Cardiac fibroblast (primary cell): ENCODE results near the gene PIGT.
"Not testable (repeated sequence)": the region's sequence is repeated elsewhere in the genome, so short reads cannot be mapped to it uniquely, and the experiment has no call there.

Experiments
- DNase-seq, 2 donors: peaks; one replicate each; pipeline versions ENCODE4 v3.0.0 to v3.0.0-alpha.2; 2010; ENCODE audit warnings: low read depth in 2 of 2
- H3K4me3 ChIP-seq, 2 donors: replicated peaks in 1 of 2; 1 replicate in 1 of 2; 2 replicates in 1 of 2; pipeline ENCODE4 v1.5.1; 2011; ENCODE audit warnings: low read depth in 2 of 2, low read length in 2 of 2, mild to moderate bottlenecking in 2 of 2, moderate library complexity in 1 of 2
- TF ChIP-seq, protein P1 (sequence below): IDR thresholded peaks from one replicate; pipeline ENCODE4 v1.5.1; 2011; ENCODE audit warnings: low read depth, mild to moderate bottlenecking, low read length, inconsistent platforms

The PIGT gene

DNA sequence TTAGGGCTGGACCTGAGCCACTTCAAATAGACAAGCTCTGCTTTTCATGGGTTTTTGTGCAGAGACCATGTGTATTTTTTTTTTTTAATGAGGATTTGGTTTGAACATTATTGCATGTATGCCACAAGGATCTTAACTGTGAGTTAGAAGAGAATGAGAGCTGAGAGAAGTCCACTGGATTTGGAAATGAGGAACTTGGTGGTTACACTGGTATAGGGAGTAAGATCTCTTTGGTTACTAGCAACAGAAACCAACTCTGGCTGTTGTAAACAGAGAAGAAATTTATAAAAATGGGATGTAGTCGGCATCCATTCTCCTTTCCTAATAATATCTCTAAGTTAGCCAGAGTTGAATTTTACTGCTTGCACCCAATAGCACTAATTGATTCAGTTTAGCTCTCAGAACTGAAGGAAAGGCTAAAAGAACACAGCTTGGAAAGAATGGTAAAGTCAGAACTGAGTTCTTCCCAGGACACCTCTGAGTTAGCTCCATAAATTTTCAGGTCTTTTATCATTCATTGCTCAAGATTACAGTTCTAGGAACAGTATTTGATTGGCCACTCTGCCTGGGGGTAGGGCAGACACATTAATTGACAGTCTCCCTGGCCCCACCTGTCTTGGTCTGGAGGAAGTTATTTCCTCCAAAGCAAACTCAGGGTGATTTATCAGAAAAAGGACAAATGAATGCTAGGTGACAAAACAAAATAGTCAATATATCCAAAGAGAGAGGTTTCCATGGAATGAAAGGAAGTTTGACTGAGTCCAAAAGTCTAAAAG lies 49.7 kb downstream of the PIGT start:
- no peak for DNase-seq
- no peak overlapping the region for H3K4me3 ChIP-seq
- TF ChIP-seq, protein P1, sequence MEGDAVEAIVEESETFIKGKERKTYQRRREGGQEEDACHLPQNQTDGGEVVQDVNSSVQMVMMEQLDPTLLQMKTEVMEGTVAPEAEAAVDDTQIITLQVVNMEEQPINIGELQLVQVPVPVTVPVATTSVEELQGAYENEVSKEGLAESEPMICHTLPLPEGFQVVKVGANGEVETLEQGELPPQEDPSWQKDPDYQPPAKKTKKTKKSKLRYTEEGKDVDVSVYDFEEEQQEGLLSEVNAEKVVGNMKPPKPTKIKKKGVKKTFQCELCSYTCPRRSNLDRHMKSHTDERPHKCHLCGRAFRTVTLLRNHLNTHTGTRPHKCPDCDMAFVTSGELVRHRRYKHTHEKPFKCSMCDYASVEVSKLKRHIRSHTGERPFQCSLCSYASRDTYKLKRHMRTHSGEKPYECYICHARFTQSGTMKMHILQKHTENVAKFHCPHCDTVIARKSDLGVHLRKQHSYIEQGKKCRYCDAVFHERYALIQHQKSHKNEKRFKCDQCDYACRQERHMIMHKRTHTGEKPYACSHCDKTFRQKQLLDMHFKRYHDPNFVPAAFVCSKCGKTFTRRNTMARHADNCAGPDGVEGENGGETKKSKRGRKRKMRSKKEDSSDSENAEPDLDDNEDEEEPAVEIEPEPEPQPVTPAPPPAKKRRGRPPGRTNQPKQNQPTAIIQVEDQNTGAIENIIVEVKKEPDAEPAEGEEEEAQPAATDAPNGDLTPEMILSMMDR = no peak

DNA sequence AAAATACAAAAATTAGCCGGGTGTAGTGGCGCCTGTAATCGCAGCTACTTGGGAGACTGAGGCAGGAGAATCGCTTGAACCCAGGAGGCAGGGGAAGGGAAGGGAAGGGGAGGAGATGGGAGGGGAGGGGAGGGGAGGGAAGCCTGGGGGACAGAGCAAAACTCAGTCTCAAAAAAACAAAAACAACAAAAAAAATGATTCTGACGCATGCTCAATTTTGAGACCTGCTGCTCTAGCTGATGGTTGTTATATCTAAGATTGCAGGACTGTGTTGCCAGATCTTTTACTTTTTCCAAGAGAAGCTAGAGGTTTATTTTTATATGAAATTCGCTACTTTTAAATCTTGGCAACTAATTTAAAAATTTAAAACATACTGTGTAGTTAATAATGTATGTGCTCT lies 51.2 kb downstream of the PIGT start:
- DNase-seq = no peak

DNA sequence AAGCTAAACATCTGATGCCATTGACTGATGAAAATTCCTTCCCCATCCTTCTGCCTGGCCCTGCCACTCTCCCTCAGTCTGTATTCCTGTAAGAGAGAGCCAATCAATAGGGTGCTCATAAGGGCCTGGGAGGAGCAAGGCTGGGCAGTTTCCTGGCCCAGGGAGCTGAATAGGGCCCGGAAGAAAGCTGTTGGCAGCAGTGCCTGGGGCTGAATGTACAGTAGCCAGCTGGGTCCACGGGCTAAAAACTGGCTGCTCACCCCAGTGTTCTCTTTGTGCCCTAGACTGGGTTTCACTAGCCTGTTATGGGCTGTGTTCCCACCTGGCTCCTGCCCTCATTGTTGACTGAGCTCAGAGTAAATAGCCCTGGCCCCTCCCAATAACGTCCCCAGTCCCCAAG lies 51.9 kb downstream of the PIGT start:
- H3K4me3 ChIP-seq = no peak overlapping the region
- TF ChIP-seq, protein P1 = no peak
- DNase-seq = no peak

More for the DNA sequence above, 51.2 kb downstream of the PIGT start:
- H3K4me3 ChIP-seq = no peak overlapping the region
- TF ChIP-seq, protein P1 = no peak

DNA sequence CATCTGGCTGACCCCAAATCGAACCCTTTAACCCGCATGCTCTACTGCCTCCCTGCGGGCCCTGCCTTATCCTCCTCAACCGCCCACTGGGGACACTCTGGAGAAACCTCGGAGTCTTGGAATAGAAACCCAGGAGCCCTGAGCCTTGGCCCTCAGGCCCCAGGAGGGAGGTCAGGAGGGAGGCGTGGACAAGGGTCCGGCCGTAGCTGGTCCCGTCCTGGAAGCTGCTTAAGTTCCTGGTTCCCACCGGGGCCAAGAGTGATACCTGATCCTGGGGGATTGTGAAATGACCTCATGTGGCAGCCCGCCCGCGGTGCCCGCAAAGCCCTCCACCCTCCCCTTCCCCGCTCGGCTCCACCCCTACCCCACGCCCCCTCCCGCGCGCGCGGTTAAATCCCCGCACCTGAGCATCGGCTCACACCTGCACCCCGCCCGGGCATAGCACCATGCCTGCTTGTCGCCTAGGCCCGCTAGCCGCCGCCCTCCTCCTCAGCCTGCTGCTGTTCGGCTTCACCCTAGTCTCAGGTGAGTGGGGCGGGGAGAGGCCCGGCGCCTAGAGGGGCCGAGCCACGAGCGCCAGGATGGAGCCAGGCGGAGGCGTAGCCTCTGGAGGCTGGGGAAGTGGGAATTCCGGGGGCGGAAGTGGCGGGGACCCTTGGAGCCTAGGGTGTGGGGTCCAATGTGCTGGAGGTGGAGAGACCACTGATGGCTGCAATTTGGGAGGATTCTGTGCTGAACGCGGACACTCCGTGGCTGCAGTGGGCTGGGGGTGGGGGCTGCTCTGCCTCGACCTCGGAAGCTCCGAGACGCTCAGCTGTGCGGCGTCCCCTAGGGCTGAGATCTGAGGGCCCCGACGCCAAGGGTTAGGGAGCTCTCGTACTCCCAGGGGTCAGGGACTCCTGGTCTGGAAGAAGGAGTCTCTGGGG lies 53.7 kb downstream of the PIGT start, which contains the start of gene WFDC2:
WFDC2 (plus strand) TSS at position 418 of the 926 bp plus-strand sequence; CDS start at position 447, 29 bp downstream.
- DNase-seq = no peak
- H3K4me3 ChIP-seq = peak within 1 kb of the TSS; percentile 21 to 31
- TF ChIP-seq, protein P1 = no peak

DNA sequence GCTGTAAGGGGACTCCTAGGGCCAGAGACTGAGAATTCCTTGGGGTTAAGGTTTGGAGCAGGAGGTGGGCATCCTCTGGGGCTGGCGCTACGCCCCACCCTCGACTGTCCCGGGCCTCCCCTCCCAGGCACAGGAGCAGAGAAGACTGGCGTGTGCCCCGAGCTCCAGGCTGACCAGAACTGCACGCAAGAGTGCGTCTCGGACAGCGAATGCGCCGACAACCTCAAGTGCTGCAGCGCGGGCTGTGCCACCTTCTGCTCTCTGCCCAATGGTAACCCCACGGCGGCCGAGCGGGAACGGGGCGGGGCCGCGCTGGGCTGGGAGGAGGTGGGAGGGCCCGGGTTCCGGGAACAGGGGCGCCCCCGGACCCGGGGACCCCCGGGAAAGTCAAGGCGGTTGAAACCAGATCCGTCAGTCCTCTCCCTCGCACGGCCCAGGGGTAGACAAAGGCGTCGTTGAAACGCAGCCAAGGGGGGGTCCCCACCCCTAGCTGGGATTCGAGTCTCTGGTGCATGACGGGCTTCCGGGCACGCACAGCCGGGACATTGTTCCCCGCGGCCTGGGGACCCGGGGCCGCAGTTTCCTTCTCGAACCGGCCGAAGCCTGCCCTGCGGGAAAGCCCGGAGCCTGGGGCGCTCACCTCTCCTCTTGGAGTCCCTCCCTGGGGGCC lies 54.5 kb downstream of the PIGT start:
- peak overlapping the region; percentile 21 to 31 for H3K4me3 ChIP-seq
- TF ChIP-seq, protein P1 = no peak
- DNase-seq = peak in 1 of 2 donors; percentile 8

DNA sequence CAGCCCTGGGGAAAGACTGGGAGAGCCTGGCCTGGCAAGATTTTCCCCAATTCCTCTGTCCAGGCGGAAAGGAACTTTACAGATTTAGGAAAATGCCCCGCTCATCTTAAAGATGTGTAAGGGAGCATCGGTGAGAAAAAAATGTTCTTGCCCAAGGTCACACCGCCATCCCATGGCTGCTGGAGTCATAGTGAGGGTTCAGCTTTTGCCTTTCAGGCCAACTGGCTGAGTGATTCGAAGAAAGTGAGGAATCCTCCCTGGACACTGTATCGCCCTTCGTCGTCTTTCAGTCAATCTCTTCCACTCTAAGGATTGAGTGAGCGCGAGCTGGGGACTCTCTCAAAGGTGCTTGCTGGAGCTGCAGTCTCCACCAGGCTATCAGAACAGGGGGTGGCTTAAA lies 55.0 kb downstream of the PIGT start:
- peak in 1 of 2 donors; percentile 13 for DNase-seq
- peak overlapping the region in 1 of 2 donors; percentile 31 for H3K4me3 ChIP-seq
- TF ChIP-seq, protein P1 = no peak

DNA sequence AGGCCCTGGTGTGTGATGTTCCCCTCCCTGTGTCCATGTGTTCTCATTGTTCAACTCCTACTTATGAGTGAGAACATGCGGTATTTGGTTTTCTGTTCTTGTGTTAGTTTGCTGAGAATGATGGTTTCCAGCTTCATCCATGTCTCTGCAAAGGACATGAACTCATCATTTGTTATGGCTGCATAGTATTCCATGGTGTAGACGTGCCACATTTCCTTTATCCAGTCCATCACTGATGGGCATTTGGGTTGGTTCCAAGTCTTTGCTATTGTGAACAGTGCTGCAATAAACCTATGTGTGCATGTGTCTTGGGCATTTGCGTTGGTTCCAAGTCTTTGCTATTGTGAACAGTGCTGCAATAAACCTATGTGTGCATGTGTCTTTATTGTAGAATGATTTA lies 56.3 kb downstream of the PIGT start:
- not testable (repeated sequence) for H3K4me3 ChIP-seq, DNase-seq
